HepG2 (cell line): ENCODE data around the gene KAZALD1. TPM values are rescaled to one million over a fixed set of nuclear protein-coding genes. Genes with fewer than 3 reads are reported as not detected.
A peak's percentile ranks its signal among the peaks of the same experiment; 100 is the strongest.

ENCODE experiments used
- ATRX ChIP-seq: sonication (generic); formaldehyde crosslinking; IDR thresholded peaks from 2 replicates; pipeline ENCODE4 v1.4.0; 2020; ENCODE audit warnings: missing genetic modification reagents, borderline replicate concordance
- E2F5 ChIP-seq: sonication (generic); formaldehyde crosslinking; conservative IDR thresholded peaks from 2 replicates; pipeline ENCODE4 v1.4.0; 2020; ENCODE audit warnings: missing genetic modification reagents
- GZF1 ChIP-seq: sonication (generic); formaldehyde crosslinking; IDR thresholded peaks from 2 replicates; pipeline ENCODE4 v1.5.1; 2020; ENCODE audit warnings: mild to moderate bottlenecking, missing genetic modification reagents
- HOXA5 ChIP-seq: sonication (generic); formaldehyde crosslinking; IDR thresholded peaks from 2 replicates; pipeline ENCODE4 v1.4.0; 2020; ENCODE audit warnings: missing genetic modification reagents
- ISL2 ChIP-seq: sonication (generic); formaldehyde crosslinking; IDR thresholded peaks from 2 replicates; pipeline ENCODE4 v1.5.0; 2020; ENCODE audit warnings: missing genetic modification reagents
- MAFK ChIP-seq, 2 experiments: IDR thresholded peaks in 1 of 2; conservative IDR thresholded peaks in 1 of 2; 2 replicates each; pipeline ENCODE4 v1.6.1; 2011; ENCODE audit warnings: improper control_type of control experiment in 2 of 2, low read length in 2 of 2
- MEIS1 ChIP-seq: sonication (generic); formaldehyde crosslinking; IDR thresholded peaks from 2 replicates; pipeline ENCODE4 v1.9.0; 2021; ENCODE audit warnings: mild to moderate bottlenecking, missing genetic modification reagents, moderate library complexity, borderline replicate concordance
- PHF20 ChIP-seq: sonication (generic); formaldehyde crosslinking; IDR thresholded peaks from 2 replicates; pipeline ENCODE4 v1.5.0; 2020; ENCODE audit warnings: mild to moderate bottlenecking, missing genetic modification reagents
- POLR2A ChIP-seq, 2 experiments: IDR thresholded peaks; 2 replicates each; pipeline ENCODE4 v1.6.1; 2011; ENCODE audit warnings: low read depth in 2 of 2, low read length in 2 of 2, mild to moderate bottlenecking in 1 of 2, moderate library complexity in 1 of 2; ENCODE audit not compliant: insufficient read depth in 1 of 2
- RARA ChIP-seq: IDR thresholded peaks from 2 replicates; pipeline ENCODE4 v1.6.1; 2016; ENCODE audit warnings: missing genetic modification reagents, missing compliant biosample characterization
- SRF ChIP-seq: IDR thresholded peaks from 2 replicates; pipeline ENCODE4 v1.6.1; 2011; ENCODE audit warnings: mild to moderate bottlenecking, low read depth, low read length, moderate library complexity
- ZBTB25 ChIP-seq: IDR thresholded peaks from 2 replicates; pipeline ENCODE4 v1.6.1; 2018; ENCODE audit warnings: missing genetic modification reagents
- ZBTB4 ChIP-seq: sonication (generic); formaldehyde crosslinking; IDR thresholded peaks from 2 replicates; pipeline ENCODE4 v1.4.0; 2020; ENCODE audit warnings: missing genetic modification reagents, mild to moderate bottlenecking, borderline replicate concordance
- ZNF274 ChIP-seq: sonication (generic); formaldehyde crosslinking; IDR thresholded peaks from 2 replicates; pipeline ENCODE4 v1.5.1; 2020; ENCODE audit warnings: mild to moderate bottlenecking, missing genetic modification reagents
- ZNF841 ChIP-seq: sonication (generic); formaldehyde crosslinking; IDR thresholded peaks from 2 replicates; pipeline ENCODE4 v1.8.1; 2023; ENCODE audit warnings: missing genetic modification reagents, borderline replicate concordance
- ZNF891 ChIP-seq: sonication (generic); formaldehyde crosslinking; IDR thresholded peaks from 2 replicates; pipeline ENCODE4 v1.5.0; 2020; ENCODE audit warnings: mild to moderate bottlenecking, missing genetic modification reagents
- polyA plus RNA-seq, 8 experiments: library from polyadenylated mRNA; depleted of rRNA in 3 of 8; stranded (reverse) in 7 of 8; unstranded in 1 of 8; fragments of >200 nt; fragmentation: Illumina TruSeq in 4 of 8; extraction: Trizol in 4 of 8; gene quantifications; 2 replicates each; pipeline versions ENCODE4 v1.2.1 to v1.2.3, GENCODE V29; 2011 to 2016; ENCODE audit warnings: low read depth in 4 of 8, missing spikeins in 1 of 8, mixed read lengths in 1 of 8; ENCODE audit not compliant: insufficient read depth in 1 of 8
- total RNA-seq, 5 experiments: library from RNA; depleted of rRNA; stranded (reverse); fragments of >200 nt; fragmentation: Illumina TruSeq; extraction: Trizol; gene quantifications; 2 replicates each; pipeline ENCODE4 v1.2.3, GENCODE V29; 2016; ENCODE audit warnings: low read depth in 1 of 5
- TF ChIP-seq, protein P1 (sequence below): IDR thresholded peaks from 2 replicates; pipeline ENCODE4 v1.6.1; 2018; ENCODE audit warnings: missing genetic modification reagents, mild to moderate bottlenecking, missing compliant biosample characterization

Gene KAZALD1
- total and polyA plus RNA-seq, 2 of the 13 experiments (the other 11 are each of a cell fraction or from before 2014, with no cell fraction given), result 16.7 to 27.7 TPM

DNA sequence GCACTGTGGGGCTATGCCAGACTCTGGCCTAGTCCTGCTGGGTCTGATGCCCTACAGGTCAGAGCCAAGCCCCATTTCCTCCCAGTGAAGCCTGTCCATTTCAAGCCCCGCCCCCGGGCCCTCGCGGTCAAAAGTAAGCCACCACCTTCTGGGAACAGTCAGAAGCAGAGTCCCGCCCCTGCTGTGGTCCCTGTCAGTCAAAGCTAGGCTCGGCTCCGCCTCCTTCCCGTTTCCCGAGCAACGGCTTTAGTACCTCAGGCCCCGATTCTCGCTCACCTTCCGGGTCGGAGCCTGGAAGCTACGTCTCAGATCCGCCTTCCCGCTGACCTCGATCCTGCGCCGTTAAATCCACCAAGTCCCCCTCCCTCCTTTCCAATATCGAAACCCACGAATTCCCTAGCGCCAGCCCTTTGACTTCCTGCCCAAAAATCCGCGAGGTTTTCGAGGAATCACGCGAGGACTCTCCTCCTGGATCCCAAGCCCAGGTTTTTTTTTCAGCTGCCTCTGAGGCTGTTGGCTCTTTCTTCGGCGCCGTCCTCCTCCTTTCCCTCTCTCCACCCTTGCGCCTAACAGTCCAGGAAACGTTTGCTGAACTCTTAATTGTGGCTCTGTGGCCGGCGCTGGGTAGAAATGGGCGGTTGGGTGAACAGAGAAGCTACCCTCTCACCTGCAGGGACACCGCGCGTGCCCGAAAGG, 19.0 kb upstream of the KAZALD1 start (continued):
- TF ChIP-seq ZBTB4 (CRISPR knock-in tag), result no peak
- 0 out of 2 replicates have a peak, but pooled peaks have one; percentile 6 for TF ChIP-seq SRF
- no peak for TF ChIP-seq ATRX (CRISPR knock-in tag)
- TF ChIP-seq RARA (CRISPR knock-in tag), result peak; percentile 50; the same call in 1 of the 2 replicates
- TF ChIP-seq HOXA5, result 0 out of 2 replicates have a peak, but pooled peaks have one; percentile 29
- TF ChIP-seq ZNF891 (CRISPR knock-in tag), result 0 out of 2 replicates have a peak, but pooled peaks have one; percentile 34
- 0 out of 2 replicates have a peak, but pooled peaks have one; percentile 15 for TF ChIP-seq ISL2 (CRISPR knock-in tag)
- TF ChIP-seq, protein P1, sequence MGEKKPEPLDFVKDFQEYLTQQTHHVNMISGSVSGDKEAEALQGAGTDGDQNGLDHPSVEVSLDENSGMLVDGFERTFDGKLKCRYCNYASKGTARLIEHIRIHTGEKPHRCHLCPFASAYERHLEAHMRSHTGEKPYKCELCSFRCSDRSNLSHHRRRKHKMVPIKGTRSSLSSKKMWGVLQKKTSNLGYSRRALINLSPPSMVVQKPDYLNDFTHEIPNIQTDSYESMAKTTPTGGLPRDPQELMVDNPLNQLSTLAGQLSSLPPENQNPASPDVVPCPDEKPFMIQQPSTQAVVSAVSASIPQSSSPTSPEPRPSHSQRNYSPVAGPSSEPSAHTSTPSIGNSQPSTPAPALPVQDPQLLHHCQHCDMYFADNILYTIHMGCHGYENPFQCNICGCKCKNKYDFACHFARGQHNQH (CRISPR knock-in tag), result peak; percentile 36; the same call in 1 of the 2 replicates
- TF ChIP-seq ZNF274 (CRISPR knock-in tag), result peak; percentile 75; the same call in 1 of the 2 replicates
- peak; percentile 87; the same call in 1 of the 2 replicates for TF ChIP-seq MEIS1 (CRISPR knock-in tag)
- peak; percentile 60 to 67 for TF ChIP-seq POLR2A (IDR thresholded peaks at IDR 0.05; ENCODE audit: insufficient read depth in 1 of 2, low read depth in 2 of 2, low read length in 2 of 2)
- no peak for TF ChIP-seq E2F5 (CRISPR knock-in tag)
- TF ChIP-seq ZBTB25 (CRISPR knock-in tag), result peak; percentile 80
- TF ChIP-seq ZNF841 (CRISPR knock-in tag), result no peak
- no peak for TF ChIP-seq MAFK (conservative IDR thresholded peaks at IDR 0.05 in 1 of 2, IDR thresholded peaks at IDR 0.05 in 1 of 2; ENCODE audit: low read length in 2 of 2)
- TF ChIP-seq PHF20 (CRISPR knock-in tag), result peak; percentile 62
- TF ChIP-seq GZF1 (CRISPR knock-in tag), result 0 out of 2 replicates have a peak, but pooled peaks have one; percentile 17
